ENCODE results near the gene COL27A1. TPM values are rescaled to one million over a fixed set of nuclear protein-coding genes. Genes with fewer than 3 reads are reported as not detected.

COL27A1 gene
- total and polyA plus RNA-seq, 2 experiments from 2014 or later: 10.5 to 18.0 TPM

GRCh38 chr9:114288193-114289091, 133.1 kb downstream of the COL27A1 start:
- Histone ChIP-seq H3K36me3 (ENCODE audit: insufficient read depth) (peaks cover 12% of the 10 kb centered on the region; the same call in 1 of the 2 replicates), H3K4me3 (no peak overlapping the region), H3K27me3 (ENCODE audit: insufficient read depth) (no peaks in the 10 kb centered on the region), H3K4me1 (ENCODE audit: insufficient read depth) (peaks cover 7% of the 10 kb centered on the region), H4K20me1 (replicated peaks; ENCODE audit: insufficient read depth) (no peaks in the 10 kb centered on the region), H3K9me2 (ENCODE audit: insufficient read depth) (no peaks in the 10 kb centered on the region), H3K27ac (ENCODE audit: low read depth) (no peak overlapping the region), H2AFZ (no peak overlapping the region), H3K79me2 (replicated peaks; ENCODE audit: insufficient read depth) (no peaks in the 10 kb centered on the region), H3K4me2 (no peak overlapping the region), H3F3A (replicated peaks; ENCODE audit: low read depth) (no peaks in the 10 kb centered on the region)
- ATAC-seq (peak; percentile 61), DNase-seq (ENCODE audit: low spot score) (peak; percentile 73)
- Mint-ChIP-seq H3K9me3 (no peaks in the 10 kb centered on the region; the same call in 2 of the 3 replicates), H3K36me3 (ENCODE audit: low read depth) (peaks cover 15% of the 10 kb centered on the region), H3K4me3 (no peak overlapping the region), H3K4me1 (peaks cover 23% of the 10 kb centered on the region), H3K27ac (peak overlapping the region; percentile 81; the same call in 1 of the 2 replicates), H3K27me3 (ENCODE audit: insufficient read depth, low read depth, poor library complexity) (no peaks in the 10 kb centered on the region)
- no peak for TF ChIP-seq ZNF462 (CRISPR knock-in tag; IDR thresholded peaks at IDR 0.05)
- TF ChIP-seq STAT1 (IDR thresholded peaks at IDR 0.05; ENCODE audit: unreplicated experiment): no peak
- TF ChIP-seq, protein P1, sequence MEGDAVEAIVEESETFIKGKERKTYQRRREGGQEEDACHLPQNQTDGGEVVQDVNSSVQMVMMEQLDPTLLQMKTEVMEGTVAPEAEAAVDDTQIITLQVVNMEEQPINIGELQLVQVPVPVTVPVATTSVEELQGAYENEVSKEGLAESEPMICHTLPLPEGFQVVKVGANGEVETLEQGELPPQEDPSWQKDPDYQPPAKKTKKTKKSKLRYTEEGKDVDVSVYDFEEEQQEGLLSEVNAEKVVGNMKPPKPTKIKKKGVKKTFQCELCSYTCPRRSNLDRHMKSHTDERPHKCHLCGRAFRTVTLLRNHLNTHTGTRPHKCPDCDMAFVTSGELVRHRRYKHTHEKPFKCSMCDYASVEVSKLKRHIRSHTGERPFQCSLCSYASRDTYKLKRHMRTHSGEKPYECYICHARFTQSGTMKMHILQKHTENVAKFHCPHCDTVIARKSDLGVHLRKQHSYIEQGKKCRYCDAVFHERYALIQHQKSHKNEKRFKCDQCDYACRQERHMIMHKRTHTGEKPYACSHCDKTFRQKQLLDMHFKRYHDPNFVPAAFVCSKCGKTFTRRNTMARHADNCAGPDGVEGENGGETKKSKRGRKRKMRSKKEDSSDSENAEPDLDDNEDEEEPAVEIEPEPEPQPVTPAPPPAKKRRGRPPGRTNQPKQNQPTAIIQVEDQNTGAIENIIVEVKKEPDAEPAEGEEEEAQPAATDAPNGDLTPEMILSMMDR (conservative IDR thresholded peaks at IDR 0.05; ENCODE audit: low read depth in 2 of 2): no peak
- TF ChIP-seq, protein P2, sequence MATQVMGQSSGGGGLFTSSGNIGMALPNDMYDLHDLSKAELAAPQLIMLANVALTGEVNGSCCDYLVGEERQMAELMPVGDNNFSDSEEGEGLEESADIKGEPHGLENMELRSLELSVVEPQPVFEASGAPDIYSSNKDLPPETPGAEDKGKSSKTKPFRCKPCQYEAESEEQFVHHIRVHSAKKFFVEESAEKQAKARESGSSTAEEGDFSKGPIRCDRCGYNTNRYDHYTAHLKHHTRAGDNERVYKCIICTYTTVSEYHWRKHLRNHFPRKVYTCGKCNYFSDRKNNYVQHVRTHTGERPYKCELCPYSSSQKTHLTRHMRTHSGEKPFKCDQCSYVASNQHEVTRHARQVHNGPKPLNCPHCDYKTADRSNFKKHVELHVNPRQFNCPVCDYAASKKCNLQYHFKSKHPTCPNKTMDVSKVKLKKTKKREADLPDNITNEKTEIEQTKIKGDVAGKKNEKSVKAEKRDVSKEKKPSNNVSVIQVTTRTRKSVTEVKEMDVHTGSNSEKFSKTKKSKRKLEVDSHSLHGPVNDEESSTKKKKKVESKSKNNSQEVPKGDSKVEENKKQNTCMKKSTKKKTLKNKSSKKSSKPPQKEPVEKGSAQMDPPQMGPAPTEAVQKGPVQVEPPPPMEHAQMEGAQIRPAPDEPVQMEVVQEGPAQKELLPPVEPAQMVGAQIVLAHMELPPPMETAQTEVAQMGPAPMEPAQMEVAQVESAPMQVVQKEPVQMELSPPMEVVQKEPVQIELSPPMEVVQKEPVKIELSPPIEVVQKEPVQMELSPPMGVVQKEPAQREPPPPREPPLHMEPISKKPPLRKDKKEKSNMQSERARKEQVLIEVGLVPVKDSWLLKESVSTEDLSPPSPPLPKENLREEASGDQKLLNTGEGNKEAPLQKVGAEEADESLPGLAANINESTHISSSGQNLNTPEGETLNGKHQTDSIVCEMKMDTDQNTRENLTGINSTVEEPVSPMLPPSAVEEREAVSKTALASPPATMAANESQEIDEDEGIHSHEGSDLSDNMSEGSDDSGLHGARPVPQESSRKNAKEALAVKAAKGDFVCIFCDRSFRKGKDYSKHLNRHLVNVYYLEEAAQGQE (IDR thresholded peaks at IDR 0.05; ENCODE audit: unreplicated experiment): no peak
- TF ChIP-seq NANOG (IDR thresholded peaks at IDR 0.05; ENCODE audit: borderline replicate concordance): no peak
- TF ChIP-seq POLR2AphosphoS5 (IDR thresholded peaks at IDR 0.05; ENCODE audit: low read depth): no peak
- no peak for TF ChIP-seq EZH2 (IDR thresholded peaks at IDR 0.05; ENCODE audit: low read depth, unreplicated experiment)
- no peak for TF ChIP-seq ZNF114 (CRISPR knock-in tag; IDR thresholded peaks at IDR 0.05)
- no peak for TF ChIP-seq ETS1 (IDR thresholded peaks at IDR 0.05)
- no peak for TF ChIP-seq ZNF331 (CRISPR knock-in tag; IDR thresholded peaks at IDR 0.05; ENCODE audit: low read depth)
- no peak for TF ChIP-seq CREB1 (CRISPR knock-in tag; IDR thresholded peaks at IDR 0.05; ENCODE audit: low read depth)
- no peak for TF ChIP-seq JUNB (IDR thresholded peaks at IDR 0.05; ENCODE audit: unreplicated experiment)
- TF ChIP-seq EZH2phosphoT487 (IDR thresholded peaks at IDR 0.05; ENCODE audit: unreplicated experiment): no peak

Measured in GM23338 (cell line).